Peyer's patch (tissue), 4 donors: ENCODE measurements around the gene ARHGAP23.

ENCODE experiments used
- CTCF ChIP-seq, 6 experiments: fragments of 450-650 bp in 4 of 6; fragments of 200-600 bp in 2 of 6; sonication (generic) in 1 of 6; IDR thresholded peaks; one replicate each; pipeline ENCODE4 v1.5.1; 2017 to 2019; ENCODE audit warnings: antibody characterized with exemption in 6 of 6, mild to moderate bottlenecking in 3 of 6, moderate library complexity in 1 of 6
- POLR2A ChIP-seq, 2 donors: fragments of 450-650 bp; IDR thresholded peaks; one replicate each; pipeline ENCODE4 v1.5.1; 2017; ENCODE audit warnings: antibody characterized with exemption in 2 of 2, mild to moderate bottlenecking in 2 of 2, moderate library complexity in 2 of 2

GRCh38 chr17:38454532-38454931 lies 26.3 kb downstream of the ARHGAP23 start:
- TF ChIP-seq CTCF (IDR thresholded peaks at IDR 0.05): no peak
- no peak for TF ChIP-seq POLR2A (IDR thresholded peaks at IDR 0.05)
